Measurements from ENCODE around the gene ENTPD7. TPM values are rescaled to one million over a fixed set of nuclear protein-coding genes. Genes with fewer than 3 reads are reported as not detected.

Gene ENTPD7
- total and polyA plus RNA-seq, 10 of the 15 experiments (the other 5 are each of a cell fraction or from before 2014, with no cell fraction given): 0.73 to 6.7 (median 5.2) TPM

DNA sequence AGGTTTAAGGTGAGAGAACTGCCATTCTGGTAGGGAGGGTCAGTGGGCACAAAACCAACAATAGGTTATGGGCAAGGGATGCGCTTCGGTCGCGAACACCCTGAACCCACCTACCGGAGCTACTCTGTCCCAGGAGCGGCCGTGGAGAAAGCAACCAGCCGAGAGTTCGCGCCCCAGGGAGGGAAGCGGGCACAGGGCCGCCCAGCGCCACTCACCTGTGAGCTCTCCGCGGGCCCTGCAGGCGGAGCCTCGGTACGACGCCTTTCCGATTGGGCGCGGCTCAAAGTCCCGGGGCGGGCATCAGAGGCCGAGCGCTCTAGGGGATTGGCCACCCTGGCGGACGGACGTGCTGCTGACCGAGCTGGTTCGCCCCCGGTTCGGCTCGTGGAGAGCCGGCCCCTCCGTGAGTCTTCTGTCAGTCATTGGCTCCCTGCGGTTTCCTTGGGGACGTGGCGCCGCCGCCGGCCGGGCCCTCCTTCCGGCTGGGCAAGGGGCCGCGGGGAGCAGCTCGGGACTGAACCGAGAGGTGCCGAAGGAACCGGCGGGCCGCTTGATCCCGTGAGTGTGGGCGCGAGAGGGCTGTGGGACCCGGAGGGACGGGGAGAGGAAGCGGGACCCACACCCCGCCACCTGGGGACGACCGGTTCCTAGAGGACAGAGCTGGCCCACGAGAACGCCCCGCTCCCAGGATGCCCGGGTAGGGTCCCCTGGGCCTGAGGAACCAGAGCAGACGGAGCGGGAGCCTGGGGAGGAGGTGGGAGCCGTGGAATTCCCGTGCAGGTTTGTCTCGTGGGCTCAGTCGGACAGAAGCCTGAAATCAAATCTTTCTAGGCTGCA is at the start of gene ENTPD7 (continued):
- TF ChIP-seq POLR2AphosphoS5 (IDR thresholded peaks at IDR 0.05; ENCODE audit: low read length): peak; percentile 42; the same call in 1 of the 2 replicates
- peak in 1 of 2 experiments; percentile 64; a peak in 2 of 4 replicates for TF ChIP-seq BHLHE40 (IDR thresholded peaks at IDR 0.05; ENCODE audit: borderline replicate concordance in 1 of 2, low read depth in 2 of 2, low read length in 1 of 2)
- peak; percentile 45; the same call in 1 of the 2 replicates for TF ChIP-seq IKZF1 (conservative IDR thresholded peaks at IDR 0.05)
- TF ChIP-seq CREB1 (IDR thresholded peaks at IDR 0.05; ENCODE audit: low read depth): peak; percentile 70; the same call in 1 of the 2 replicates
- peak; percentile 81 for TF ChIP-seq NKRF (conservative IDR thresholded peaks at IDR 0.05)
- TF ChIP-seq, protein P1, sequence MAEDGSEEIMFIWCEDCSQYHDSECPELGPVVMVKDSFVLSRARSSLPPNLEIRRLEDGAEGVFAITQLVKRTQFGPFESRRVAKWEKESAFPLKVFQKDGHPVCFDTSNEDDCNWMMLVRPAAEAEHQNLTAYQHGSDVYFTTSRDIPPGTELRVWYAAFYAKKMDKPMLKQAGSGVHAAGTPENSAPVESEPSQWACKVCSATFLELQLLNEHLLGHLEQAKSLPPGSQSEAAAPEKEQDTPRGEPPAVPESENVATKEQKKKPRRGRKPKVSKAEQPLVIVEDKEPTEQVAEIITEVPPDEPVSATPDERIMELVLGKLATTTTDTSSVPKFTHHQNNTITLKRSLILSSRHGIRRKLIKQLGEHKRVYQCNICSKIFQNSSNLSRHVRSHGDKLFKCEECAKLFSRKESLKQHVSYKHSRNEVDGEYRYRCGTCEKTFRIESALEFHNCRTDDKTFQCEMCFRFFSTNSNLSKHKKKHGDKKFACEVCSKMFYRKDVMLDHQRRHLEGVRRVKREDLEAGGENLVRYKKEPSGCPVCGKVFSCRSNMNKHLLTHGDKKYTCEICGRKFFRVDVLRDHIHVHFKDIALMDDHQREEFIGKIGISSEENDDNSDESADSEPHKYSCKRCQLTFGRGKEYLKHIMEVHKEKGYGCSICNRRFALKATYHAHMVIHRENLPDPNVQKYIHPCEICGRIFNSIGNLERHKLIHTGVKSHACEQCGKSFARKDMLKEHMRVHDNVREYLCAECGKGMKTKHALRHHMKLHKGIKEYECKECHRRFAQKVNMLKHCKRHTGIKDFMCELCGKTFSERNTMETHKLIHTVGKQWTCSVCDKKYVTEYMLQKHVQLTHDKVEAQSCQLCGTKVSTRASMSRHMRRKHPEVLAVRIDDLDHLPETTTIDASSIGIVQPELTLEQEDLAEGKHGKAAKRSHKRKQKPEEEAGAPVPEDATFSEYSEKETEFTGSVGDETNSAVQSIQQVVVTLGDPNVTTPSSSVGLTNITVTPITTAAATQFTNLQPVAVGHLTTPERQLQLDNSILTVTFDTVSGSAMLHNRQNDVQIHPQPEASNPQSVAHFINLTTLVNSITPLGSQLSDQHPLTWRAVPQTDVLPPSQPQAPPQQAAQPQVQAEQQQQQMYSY (CRISPR knock-in tag; IDR thresholded peaks at IDR 0.05): no peak
- TF ChIP-seq FOXM1 (IDR thresholded peaks at IDR 0.05; ENCODE audit: low read depth, low read length): no peak
- 0 out of 2 replicates have a peak, but pooled peaks have one; percentile 34 for TF ChIP-seq NR2F1 (conservative IDR thresholded peaks at IDR 0.05)
- TF ChIP-seq RCOR1 (conservative IDR thresholded peaks at IDR 0.05; ENCODE audit: low read depth, low read length): no peak
- 0 out of 2 replicates have a peak, but pooled peaks have one; percentile 31 for TF ChIP-seq GATAD2B (conservative IDR thresholded peaks at IDR 0.05; ENCODE audit: low read depth)
- 0 out of 2 replicates have a peak, but pooled peaks have one; percentile 23 for TF ChIP-seq YY1 (IDR thresholded peaks at IDR 0.05; ENCODE audit: low read depth, low read length)
- TF ChIP-seq, protein P2, sequence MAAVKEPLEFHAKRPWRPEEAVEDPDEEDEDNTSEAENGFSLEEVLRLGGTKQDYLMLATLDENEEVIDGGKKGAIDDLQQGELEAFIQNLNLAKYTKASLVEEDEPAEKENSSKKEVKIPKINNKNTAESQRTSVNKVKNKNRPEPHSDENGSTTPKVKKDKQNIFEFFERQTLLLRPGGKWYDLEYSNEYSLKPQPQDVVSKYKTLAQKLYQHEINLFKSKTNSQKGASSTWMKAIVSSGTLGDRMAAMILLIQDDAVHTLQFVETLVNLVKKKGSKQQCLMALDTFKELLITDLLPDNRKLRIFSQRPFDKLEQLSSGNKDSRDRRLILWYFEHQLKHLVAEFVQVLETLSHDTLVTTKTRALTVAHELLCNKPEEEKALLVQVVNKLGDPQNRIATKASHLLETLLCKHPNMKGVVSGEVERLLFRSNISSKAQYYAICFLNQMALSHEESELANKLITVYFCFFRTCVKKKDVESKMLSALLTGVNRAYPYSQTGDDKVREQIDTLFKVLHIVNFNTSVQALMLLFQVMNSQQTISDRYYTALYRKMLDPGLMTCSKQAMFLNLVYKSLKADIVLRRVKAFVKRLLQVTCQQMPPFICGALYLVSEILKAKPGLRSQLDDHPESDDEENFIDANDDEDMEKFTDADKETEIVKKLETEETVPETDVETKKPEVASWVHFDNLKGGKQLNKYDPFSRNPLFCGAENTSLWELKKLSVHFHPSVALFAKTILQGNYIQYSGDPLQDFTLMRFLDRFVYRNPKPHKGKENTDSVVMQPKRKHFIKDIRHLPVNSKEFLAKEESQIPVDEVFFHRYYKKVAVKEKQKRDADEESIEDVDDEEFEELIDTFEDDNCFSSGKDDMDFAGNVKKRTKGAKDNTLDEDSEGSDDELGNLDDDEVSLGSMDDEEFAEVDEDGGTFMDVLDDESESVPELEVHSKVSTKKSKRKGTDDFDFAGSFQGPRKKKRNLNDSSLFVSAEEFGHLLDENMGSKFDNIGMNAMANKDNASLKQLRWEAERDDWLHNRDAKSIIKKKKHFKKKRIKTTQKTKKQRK (IDR thresholded peaks at IDR 0.05; ENCODE audit: low read depth, low read length): peak; percentile 45; the same call in 1 of the 2 replicates
- 0 out of 2 replicates have a peak, but pooled peaks have one; percentile 13 for TF ChIP-seq HCFC1 (IDR thresholded peaks at IDR 0.05; ENCODE audit: low read length)
- peak; percentile 81 for TF ChIP-seq CHD2 (IDR thresholded peaks at IDR 0.05; ENCODE audit: borderline replicate concordance, low read depth, low read length)
- peak; percentile 85 for TF ChIP-seq POLR2A (IDR thresholded peaks at IDR 0.05; ENCODE audit: low read depth, low read length)
- peak; percentile 70; the same call in 1 of the 2 replicates for TF ChIP-seq MXI1 (IDR thresholded peaks at IDR 0.05; ENCODE audit: low read depth, low read length)
- TF ChIP-seq HDGF (IDR thresholded peaks at IDR 0.05): 0 out of 2 replicates have a peak, but pooled peaks have one; percentile 77
- peak; percentile 71; the same call in 1 of the 2 replicates for TF ChIP-seq RB1 (IDR thresholded peaks at IDR 0.05; ENCODE audit: borderline replicate concordance)
